ENCODE measurements around the gene AP3D1. TPM values are rescaled to one million over a fixed set of nuclear protein-coding genes. Genes with fewer than 3 reads are reported as not detected.
"Not testable (repeated sequence)": the region's sequence is repeated elsewhere in the genome, so short reads cannot be mapped to it uniquely, and the experiment has no call there.

The AP3D1 gene
- total RNA-seq, 1 donor from 2014 or later, result 114 TPM

DNA sequence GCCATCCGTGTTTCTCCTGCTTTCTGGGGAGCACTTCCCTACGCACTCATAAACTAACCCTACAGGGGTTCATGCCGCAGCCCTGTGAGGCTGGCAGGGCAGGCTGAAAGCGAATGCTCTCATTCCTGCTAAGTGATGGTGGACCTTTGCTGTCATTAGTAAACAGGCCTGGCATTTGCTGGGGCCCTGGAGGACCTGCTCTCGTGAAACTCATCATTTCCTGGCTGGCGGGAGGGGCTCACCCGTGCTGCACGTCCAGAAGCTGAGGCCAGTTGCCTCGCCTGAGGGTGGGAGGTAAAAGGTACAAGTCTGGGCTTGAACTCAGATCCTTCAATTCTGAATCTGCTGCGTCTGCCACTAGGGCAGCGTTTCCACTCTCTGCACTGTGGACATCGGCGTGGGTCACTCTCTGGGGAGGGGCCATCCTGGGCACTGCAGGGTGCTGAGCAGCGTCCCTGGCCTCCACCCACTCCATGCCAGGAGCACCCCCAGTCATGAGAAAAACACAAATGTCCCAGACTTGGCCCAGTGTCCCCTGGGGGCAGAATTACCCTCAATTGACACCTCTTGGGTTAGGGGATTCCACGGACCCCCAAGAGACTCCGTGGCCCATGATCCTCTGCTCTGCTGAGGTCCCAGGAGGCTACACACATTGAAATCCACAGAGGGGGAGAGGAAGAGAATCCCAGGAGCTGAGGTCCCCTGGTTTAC, 62.2 kb downstream of the AP3D1 start:
- DNase-seq (ENCODE audit: low read depth), result no peak

DNA sequence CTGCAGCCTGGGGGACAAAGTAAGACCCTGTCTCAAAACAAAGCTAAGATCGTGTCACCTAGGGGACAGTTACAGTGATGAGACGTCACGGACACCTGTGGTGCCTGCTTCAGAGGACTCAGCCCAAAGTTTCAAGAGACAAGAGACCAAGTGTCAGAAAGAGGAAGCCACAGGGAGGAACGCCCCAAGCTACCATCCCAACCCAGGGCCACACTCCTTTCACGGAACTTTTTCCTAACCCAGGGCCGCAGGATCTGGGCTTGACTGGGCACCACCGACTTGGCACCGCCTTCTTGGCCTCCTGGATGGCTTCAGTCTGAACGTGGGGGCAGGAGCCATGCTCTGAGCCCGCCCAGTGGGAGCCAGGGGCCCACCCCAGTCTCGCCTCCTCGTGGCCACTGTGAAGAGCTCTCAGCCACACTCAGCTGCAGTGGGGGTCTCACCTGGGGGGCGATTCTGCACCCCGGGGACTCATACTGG, 63.7 kb downstream of the AP3D1 start:
- DNase-seq (ENCODE audit: low read depth), result no peak

DNA sequence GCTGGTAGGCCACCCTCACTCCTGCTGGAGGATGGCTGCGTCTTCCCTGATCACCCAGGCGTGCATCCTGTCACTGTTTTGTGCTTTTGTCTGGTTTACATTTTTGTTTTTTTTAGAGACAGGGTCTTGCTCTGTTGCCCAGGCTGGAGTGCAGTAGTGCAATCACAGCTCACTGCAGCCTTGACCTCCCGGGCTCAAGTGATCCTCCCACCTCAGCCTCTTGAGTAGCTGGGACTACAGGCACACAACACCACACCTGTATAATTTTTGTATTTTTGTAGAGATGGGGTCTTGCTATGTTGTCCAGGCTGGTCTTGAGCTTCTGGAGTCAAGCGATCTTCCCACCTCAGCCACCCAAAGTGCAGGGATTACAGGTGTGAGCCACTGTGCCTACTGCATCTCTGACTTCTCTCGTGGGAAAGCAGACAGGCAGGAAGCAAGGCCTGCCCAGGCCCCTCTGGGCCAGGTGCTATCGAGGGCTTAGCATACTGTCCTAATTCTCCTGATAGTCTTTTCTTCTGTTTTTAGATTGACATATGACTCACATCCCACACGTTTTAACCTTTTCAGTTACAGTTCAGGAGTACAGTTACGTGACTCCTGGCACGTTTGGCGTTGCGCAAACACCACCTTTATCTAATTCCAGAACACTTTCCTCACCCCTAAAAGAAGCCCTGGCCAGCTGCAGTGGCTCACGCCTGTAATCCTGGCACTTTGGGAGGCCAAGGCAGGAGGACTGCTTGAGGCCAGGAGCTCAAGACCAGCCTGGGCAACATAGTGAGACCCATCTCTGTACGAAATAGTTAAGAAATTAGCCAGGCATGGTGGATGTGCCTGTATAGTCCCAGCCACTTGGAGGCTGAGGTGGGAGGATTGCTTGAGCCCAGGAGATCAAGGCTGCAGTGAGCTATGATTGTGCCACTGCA, 64.4 kb downstream of the AP3D1 start:
- not testable (repeated sequence) for DNase-seq (ENCODE audit: low read depth)

DNA sequence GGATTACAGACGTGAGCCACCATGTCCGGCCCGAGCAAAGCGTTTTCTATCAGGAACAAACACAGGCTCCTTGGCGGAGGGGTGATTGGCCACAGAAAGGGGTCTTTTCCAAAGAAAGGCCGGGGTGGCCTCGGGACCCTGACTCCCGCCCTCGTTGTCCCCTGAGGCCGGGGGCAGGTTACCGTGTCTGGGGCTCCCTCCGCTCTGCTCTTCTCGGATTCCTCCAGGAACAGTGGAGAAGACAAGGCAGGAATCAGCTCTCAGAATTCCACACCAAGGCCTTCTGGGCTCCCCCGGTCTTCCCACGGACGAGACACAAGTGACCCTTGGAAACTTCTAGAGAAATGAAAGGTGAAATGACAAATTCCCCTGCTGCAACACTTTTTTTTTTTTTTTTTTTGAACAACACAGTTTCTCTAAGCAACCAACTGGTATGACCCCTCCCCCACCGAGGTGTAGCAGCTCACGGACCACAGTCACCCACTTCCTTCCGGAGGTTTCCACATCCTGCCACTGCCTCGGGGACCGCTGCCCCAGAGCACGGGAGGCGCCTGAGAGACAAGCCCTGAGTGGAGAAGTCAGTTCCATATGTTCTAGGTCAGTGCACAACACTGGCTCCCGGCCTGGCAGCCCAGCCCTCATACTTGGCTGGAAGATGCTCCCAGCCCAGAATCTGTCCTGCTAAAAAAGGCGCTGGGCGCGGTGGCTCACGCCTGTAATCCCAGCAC, 66.2 kb downstream of the AP3D1 start:
- no peak for DNase-seq (ENCODE audit: low read depth)

DNA sequence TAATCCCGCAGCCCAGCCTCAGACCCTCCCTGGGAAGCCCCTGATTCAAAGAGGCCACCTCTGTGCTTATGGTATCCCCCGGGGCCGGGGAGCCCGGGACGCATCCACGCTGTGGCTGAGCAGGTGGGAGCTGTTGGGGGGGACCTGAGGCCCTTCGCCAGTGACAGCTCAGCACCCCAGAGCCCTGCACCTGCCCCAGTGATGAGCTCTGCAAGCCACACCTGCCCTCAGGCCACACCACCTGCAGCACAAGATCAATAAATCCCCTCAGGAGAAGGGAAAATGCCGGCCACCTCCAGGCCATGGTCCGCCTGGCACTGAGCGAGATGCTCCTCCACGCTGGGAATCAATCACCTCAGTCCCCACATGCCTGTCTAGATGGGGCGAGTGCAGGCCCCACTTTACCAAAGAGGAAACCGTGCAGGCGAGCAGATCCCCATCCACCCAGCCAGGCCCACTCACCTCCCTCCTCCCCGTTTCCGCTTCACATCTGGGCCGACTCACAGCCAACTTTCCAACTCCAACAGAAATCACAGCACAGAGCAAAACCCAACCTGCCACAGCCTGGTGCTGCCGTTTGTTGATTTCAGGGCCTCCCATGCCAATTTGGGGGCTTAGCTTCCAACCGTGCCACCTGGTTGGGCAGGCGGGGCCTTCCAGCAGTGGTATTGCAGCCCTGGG, 68.1 kb downstream of the AP3D1 start:
- DNase-seq (ENCODE audit: low read depth), result no peak

DNA sequence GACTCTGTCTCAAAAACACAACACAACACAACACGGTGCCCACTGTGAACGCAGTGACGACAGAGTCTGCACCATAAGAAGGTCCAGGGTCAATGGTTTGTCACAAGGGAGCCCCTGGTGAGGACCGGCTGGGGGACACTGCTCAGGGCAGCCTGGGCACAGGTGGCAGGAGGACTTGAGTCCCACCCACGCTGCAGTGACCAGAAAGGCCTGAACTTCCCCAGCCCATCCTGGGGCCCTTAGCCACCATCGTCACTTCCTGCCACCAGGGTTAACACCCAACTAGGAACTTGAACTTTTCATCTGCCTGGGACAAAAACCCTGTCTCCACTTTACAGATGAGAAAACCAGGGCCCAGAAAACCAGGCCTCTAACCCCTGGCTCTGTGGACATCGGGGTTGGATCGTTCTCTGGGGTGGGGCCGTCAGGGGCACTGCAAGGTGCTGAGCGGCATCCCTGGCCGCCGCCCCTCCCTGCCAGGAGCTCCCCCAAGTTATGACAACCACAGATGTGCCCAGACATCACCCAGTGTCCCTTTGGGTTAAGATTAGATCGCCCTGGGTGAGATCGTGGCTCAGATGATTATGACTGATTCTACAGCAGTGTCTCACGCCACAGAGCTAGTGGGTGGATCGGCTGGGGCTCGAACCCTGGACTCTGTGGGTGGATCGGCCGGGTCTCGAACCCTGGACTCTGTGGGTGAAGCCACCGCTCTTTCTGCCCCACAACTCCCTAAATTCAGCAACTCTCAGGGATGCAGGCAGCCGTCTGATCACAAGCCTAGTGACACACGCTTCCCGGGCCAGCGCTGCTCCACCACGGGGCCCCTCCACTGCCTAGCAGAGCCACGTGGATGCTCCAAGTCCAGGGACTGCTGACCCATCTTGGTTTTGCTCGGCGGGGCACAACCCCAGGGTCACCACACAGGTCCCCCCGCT, 69.2 kb downstream of the AP3D1 start:
- DNase-seq (ENCODE audit: low read depth), result no peak

DNA sequence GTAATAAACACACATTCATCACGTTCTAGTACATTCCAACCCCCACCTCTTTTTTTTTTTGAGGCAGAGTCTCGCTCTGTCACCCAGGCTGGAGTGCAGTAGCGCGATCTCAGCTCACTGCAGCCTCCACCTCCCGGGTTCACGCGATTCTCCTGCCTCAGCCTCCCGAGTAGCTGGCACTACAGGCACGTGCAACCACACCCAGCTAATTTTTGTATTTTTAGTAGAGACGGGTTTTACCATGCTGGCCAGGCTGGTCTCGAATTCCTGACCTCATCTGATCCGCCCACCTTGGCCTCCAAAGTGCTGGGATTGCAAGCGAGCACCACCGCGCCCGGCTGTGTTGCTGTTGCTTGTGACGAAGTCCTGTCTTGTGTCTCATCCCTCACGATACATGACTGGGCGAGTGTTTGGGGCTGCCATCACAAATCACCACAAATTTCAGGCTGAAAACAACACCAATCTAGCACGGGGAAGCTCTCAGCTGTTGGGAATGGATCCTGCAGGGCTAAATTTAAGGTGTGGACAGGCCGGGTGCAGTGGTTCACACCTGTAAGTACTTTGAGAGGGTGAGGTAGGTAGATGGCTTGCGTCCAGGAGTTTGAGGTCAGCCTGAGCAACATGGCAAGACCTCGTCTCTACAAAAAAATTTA, 70.9 kb downstream of the AP3D1 start:
- DNase-seq (ENCODE audit: low read depth), result no peak

DNA sequence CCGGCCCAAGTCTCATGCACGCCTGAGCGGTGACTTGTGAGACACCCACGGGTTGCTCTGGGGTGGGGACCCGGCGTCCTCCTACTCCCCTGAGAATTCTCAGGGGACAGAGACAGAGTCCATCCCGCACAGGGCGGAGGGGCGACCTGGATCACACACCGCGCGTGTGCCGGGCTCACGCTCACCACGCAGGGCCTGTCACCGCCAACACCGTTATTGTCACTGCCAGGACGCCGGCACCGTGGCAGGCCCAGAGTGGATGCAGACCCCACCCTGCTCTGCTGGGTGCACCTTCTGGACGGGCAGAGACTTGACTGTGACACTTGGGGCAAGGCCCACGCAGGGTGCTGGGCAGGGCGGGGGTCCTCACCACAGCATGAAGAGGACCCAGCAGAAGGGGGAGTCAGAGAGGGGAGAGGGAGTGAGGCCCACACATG, 71.5 kb downstream of the AP3D1 start:
- DNase-seq (ENCODE audit: low read depth), result no peak

DNA sequence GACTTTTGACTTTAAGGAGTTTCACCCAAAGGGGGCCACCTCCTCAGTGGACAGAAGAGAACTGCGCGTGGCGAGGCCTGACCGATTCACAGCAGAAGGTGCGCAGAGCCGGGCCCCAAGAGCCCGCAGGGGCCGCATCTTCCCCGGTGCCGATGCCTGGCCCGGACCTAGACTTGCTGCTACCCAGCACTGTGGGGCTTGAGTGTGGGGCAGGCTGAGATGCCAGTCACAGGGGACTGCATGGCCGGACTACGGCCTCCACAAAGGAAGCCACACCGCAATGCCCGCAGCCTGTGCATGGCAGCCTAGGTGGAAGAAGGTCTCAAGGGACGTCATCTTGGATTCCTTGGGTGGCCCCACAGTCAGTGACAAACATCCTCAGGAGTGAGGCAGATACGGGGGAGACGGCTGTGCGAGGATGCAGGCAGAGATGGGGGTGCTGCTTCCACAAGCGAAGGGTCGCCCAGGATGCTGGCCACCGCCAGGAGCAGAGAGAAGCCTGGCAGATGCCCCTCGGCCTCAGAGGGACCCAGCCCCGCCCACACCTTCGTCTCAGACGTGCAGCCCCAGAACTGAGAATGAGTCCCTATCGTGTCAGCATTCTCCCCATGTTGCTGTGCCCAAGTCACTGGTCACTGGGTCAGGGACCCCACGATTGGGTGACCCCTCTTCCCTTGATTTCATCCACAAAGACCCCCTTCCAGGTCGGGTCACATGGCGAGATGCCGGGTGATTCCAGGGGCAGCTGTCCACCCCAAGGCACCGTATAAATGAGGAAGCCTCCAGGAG, 72.1 kb downstream of the AP3D1 start:
- DNase-seq (ENCODE audit: low read depth), result no peak

DNA sequence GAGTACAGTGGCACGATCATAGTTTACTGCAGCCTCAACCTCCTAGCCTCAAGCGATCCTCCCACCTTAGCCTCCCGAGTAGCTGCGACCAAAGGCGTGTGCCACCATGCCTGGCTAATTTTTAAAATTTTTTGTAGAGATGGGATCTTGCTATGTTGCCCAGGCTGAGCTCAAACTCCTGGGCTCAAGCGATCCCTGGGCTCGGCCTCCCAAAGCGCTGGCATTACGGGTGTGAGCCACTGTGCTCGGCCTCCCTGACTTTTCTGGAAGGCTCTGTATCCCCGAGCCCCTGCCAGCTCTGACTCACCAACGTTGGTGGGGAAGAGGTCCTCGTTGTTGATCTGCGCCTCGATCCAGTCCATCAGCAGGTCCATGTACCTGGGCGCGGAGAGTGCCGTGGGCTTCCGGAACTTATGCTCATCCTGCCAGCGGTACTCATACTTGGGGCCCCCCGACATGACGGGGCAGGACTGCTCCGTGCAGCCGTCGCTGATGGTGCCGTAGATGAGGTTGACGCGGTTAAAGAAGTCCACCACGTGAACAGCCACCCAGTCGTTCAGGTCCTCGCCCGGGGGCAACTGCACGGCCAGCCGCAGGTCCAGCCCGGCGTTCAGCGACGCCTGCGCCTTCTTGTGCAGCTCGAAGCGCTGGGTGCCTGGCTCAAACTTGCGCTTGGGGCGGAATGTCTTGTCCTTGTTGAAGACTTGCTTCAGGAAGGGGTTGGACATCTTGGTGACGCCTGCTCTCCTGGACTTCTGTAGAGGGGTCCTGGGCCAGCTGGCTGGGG, 73.3 kb downstream of the AP3D1 start:
- DNase-seq (ENCODE audit: low read depth), result no peak

DNA sequence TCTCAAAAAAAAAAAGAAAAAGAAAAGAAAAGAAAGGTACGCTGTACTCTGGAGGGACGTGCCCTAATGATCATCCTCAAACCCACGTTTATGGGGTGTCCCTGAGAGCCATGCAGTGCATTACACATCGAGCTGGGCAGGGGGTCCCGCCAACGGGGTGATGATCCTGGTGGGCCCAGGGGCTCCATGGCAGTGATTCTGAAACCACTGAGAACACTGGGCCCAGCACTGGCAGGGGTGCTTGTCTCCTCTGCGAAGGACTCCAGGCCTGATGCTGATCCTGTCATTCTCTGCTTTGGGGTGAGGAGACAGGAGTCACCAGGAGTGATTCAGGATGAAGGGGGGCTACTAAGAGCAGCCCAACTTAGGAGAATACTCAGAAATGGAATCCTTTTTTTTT, 74.0 kb downstream of the AP3D1 start:
- DNase-seq (ENCODE audit: low read depth), result no peak

DNA sequence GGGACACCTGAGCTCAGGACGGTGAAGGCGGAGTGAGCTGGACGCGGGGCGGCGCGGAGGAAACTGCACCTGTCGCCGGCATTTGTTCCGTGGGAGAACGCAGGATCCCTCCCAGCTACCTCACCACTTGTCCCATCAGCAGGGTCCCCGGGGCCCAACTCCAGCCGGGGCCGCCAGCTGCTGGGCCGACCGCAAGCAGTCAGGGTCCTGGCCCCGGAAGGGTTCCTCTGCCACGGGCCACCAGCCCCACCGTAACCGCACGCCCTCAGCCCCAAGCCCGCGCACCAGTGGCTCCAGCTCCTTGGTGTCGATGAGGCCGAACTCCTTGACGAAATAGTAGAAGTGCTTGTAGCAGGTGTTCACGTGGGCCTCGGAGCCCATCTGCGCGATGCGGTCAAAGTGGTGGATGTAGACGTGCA, 74.8 kb downstream of the AP3D1 start:
- no peak for DNase-seq (ENCODE audit: low read depth)

DNA sequence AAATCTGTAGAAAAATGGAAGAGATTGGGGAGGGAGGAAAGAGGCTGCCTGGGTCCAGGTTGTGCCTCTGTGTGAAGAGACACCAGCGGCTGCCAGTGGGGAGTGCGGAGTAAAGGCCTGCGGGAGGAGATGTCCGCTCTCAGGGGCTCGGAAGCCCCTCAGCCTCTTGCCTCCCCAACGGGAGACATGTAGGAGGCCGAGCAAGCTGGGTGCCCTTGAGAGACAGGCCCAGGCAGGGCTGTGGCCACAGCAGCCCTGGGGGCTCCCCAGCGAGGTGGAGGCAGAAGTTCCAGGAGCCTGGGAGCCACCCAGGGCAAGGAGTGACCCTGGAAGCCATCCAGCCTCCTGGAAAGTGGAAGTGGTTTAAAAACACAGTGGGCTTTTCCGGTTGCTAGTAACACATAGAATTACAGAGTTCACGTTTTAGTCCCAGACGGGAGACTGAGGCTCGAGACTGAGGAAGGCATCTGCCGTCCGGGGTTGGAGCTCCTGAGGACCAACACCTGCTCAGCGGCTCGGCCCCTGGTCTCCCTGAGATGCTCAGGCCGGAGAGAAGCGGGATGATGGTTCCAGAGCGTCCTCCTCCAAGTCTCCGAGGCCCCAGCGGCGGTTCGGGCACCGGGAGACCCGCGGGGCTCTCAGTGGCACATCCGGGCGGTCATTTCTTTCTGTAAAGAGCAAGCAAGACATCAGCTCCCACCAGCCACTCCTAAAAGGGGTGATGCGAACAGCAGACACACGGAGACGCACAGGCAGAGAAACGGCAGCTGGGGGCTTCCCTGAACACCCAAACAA, 78.4 kb downstream of the AP3D1 start:
- DNase-seq (ENCODE audit: low read depth), result no peak

DNA sequence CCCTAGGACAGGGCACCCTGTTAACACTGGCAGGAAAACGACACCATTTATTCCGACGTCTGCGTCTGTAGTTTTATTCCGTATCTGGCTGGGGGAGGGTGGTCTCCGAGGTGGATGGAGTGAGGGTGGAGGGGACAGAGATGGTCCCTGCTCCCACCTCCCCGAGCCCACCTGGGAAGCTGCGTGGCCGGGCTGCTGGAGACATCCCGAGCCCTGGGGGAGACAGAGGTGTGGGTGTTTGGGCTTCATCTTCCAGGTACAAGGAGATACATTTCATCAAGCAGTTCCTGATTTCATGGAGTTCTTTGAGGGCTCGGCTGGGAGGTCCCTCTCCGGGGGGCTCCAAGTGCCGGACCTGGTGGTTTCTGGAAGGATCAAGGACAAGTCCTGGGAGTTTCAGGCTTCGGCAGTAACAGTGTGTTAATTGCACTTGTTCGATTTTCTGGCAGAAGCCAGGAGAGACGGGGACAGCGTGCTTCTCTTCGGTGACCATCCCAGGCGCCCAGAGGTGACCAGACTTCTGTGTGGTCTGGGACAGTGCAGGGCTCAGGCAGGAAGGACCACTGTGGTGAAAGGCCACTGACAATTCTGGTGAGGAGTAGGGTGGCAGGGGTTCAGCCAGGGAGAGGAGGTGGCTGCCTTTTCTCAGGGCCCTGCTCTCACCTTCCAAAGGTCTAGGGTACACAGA, 80.2 kb downstream of the AP3D1 start:
- DNase-seq (ENCODE audit: low read depth), result no peak

DNA sequence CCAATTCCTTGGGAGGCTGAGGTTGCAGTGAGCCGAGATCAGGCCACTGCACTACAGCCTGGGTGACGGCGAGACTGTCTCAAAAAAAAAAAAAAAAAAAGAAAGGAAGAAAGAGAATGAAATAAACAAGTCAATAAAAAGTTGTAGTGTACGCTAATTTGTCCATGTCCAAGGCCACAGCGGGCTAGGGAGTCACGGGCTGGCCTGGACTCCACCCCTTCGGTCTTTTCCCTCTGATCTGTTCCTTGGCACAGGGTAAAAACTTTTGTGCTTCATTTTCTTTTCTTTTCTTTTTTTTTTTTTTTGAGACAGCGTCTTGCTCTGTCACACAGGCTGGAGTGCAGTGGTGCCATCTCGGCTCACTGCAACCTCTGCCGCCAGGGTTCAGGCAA, 80.9 kb downstream of the AP3D1 start:
- DNase-seq (ENCODE audit: low read depth), result no peak

DNA sequence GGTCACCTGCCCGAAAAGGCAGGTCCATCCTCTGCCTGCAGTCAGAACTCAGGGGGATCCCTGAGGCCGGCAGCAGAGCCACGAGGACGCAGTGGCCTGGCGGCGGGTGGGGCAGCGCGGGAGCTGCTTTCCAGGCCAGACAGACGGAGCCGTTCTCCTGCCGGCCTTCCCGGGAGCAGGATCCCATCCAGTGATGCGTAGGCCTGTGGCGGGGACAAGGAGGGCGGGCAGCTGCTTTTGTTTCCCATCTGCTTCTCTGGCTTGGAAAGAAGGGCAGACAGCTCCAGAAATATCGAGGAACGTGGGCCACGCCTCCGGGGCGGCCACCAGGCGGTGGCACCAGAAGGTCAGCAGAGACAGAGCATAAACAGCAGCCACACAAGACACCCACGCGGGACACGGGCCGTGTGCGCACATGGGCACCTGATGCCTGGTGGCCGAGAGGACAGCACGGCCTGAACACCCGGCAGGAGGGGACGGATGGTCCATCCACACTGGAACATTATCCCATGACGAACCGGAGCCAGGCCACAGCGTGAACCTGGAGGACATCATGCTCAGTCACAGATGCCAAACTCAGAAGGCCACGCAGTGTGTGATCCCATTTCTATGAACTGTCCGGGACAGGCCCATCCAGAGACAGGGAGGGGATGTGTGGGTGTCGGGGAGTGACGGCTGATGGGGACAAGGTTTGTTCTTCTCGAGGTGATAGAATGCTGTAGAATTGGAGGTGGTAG, 86.4 kb downstream of the AP3D1 start:
- DNase-seq (ENCODE audit: low read depth), result peak; percentile 87

Data from myocyte (in vitro differentiated cells).